ENCODE results near the gene TOP1.

The TOP1 gene

GRCh38 chr20:41148942-41149341 lies 120.3 kb downstream of the TOP1 start:
- no peak for DNase-seq

- DNase-seq: no peak
Measured at GRCh38 chr20:41150664-41151063, 122.0 kb downstream of the TOP1 start.

GRCh38 chr20:41151134-41151869 lies 122.7 kb downstream of the TOP1 start:
- no peak for DNase-seq

GRCh38 chr20:41152108-41152757 lies 123.6 kb downstream of the TOP1 start:
- no peak for DNase-seq

GRCh38 chr20:41154436-41155176 lies 126.0 kb downstream of the TOP1 start:
- no peak for DNase-seq

- DNase-seq: no peak
Measured at GRCh38 chr20:41155261-41155660, 126.6 kb downstream of the TOP1 start.

GRCh38 chr20:41158082-41158625 lies 129.5 kb downstream of the TOP1 start:
- no peak for DNase-seq

GRCh38 chr20:41159547-41159946 lies 130.9 kb downstream of the TOP1 start:
- no peak for DNase-seq

GRCh38 chr20:41160686-41161085 lies 132.1 kb downstream of the TOP1 start:
- DNase-seq: no peak

GRCh38 chr20:41161886-41162285 lies 133.3 kb downstream of the TOP1 start:
- DNase-seq: no peak

- DNase-seq: no peak
Measured at GRCh38 chr20:41162396-41162795, 133.8 kb downstream of the TOP1 start.

GRCh38 chr20:41163821-41164220 lies 135.2 kb downstream of the TOP1 start:
- DNase-seq: no peak

- DNase-seq: no peak
Measured at GRCh38 chr20:41165001-41165882, 136.6 kb downstream of the TOP1 start.

GRCh38 chr20:41166201-41167117 lies 137.8 kb downstream of the TOP1 start:
- no peak for DNase-seq

- DNase-seq: no peak
Measured at GRCh38 chr20:41167118-41167470, 138.5 kb downstream of the TOP1 start.

GRCh38 chr20:41167481-41168253 lies 139.0 kb downstream of the TOP1 start:
- no peak for DNase-seq

- no peak for DNase-seq
Measured at GRCh38 chr20:41168281-41169161, 139.9 kb downstream of the TOP1 start.

- DNase-seq: no peak
Measured at GRCh38 chr20:41169162-41169690, 140.6 kb downstream of the TOP1 start.

GRCh38 chr20:41169791-41170351 lies 141.2 kb downstream of the TOP1 start:
- no peak for DNase-seq

Data from NCI-H446 treated with DMSO at 0.1 percent for 48 hours (cell line).